H1 (cell line): ENCODE data around the gene RPL18A. TPM values are rescaled to one million over a fixed set of nuclear protein-coding genes. Genes with fewer than 3 reads are reported as not detected.

ENCODE experiments used
- CTCF ChIA-PET: fragments of 300-600 bp; sonication (Branson Sonifier 250); formaldehyde crosslinking; loops from one replicate; lab custom pipeline; 2021; ENCODE audit not compliant: partially characterized antibody; lab: Charles Lee
- POLR2A ChIA-PET: fragments of 300-600 bp; sonication (Branson Sonifier 250); formaldehyde crosslinking; loops from one replicate; lab custom pipeline; 2021; ENCODE audit warnings: inconsistent platforms; ENCODE audit not compliant: partially characterized antibody; lab: Charles Lee
- DNase-seq, 2 experiments: peaks; one replicate each; pipeline versions ENCODE4 v3.0.0 to v3.0.0-alpha.2; 2010 to 2022; ENCODE audit warnings: low spot score in 2 of 2, low read depth in 1 of 2, mixed read lengths in 1 of 2
- FAIRE-seq: peaks from 2 replicates; lab custom pipeline; 2011; peaks lifted over from hg19 to GRCh38; lab: Jason Lieb, UNC
- H2AFZ ChIP-seq: 2 replicates; pipeline ENCODE4 v1.8.1; 2012; ENCODE audit warnings: low read length, inconsistent platforms
- H2AK5ac ChIP-seq: 2 replicates; pipeline ENCODE4 v1.6.1; 2013; ENCODE audit warnings: low read depth, low read length
- H2BK120ac ChIP-seq: replicated peaks from 2 replicates; pipeline ENCODE3; 2013; ENCODE audit warnings: low read depth, low read length, inconsistent platforms
- H2BK12ac ChIP-seq: 2 replicates; pipeline ENCODE4 v1.6.1; 2013; ENCODE audit warnings: low read depth, low read length
- H2BK15ac ChIP-seq: 2 replicates; pipeline ENCODE4 v1.6.1; 2013; ENCODE audit warnings: low read length
- H2BK20ac ChIP-seq: 2 replicates; pipeline ENCODE4 v1.6.1; 2013; ENCODE audit warnings: low read length
- H2BK5ac ChIP-seq: 2 replicates; pipeline ENCODE4 v1.6.1; 2013; ENCODE audit warnings: low read depth, low read length
- H3K14ac ChIP-seq: 2 replicates; pipeline ENCODE4 v1.6.1; 2013; ENCODE audit warnings: inconsistent platforms; ENCODE audit not compliant: insufficient read length
- H3K18ac ChIP-seq: 2 replicates; pipeline ENCODE4 v1.6.1; 2013; ENCODE audit warnings: low read length; ENCODE audit errors: extremely low read depth
- H3K23ac ChIP-seq: 2 replicates; pipeline ENCODE4 v1.6.1; 2013; ENCODE audit warnings: inconsistent platforms; ENCODE audit not compliant: insufficient read length
- H3K23me2 ChIP-seq: 2 replicates; pipeline ENCODE4 v1.6.1; 2013; ENCODE audit warnings: low read depth, low read length
- H3K27ac ChIP-seq: 2 replicates; pipeline ENCODE4 v1.6.1; 2011; ENCODE audit warnings: low read depth, low read length, inconsistent platforms
- H3K27me3 ChIP-seq, 4 experiments: replicated peaks in 1 of 4; 1 replicate in 1 of 4; 2 replicates in 3 of 4; pipeline versions ENCODE4 v1.6.1 to v1.8.1; 2011 to 2013; ENCODE audit warnings: low read length in 3 of 4, mild to moderate bottlenecking in 3 of 4, inconsistent platforms in 2 of 4, mixed read lengths in 2 of 4, moderate library complexity in 1 of 4; ENCODE audit not compliant: control insufficient read depth in 3 of 4, insufficient read depth in 3 of 4; ENCODE audit errors: extremely low read depth in 1 of 4
- H3K36me3 ChIP-seq, 4 experiments: 2 replicates each; pipeline versions ENCODE4 v1.6.1 to v1.8.1; 2011 to 2013; ENCODE audit warnings: mild to moderate bottlenecking in 4 of 4, low read length in 3 of 4, moderate library complexity in 2 of 4, control low read depth in 1 of 4, inconsistent platforms in 1 of 4; ENCODE audit not compliant: insufficient read depth in 4 of 4, control insufficient read depth in 2 of 4
- H3K4ac ChIP-seq: replicated peaks from 2 replicates; pipeline ENCODE3; 2013; ENCODE audit warnings: low read length, low read depth, mixed read lengths, inconsistent platforms; ENCODE audit not compliant: insufficient read length
- H3K4me1 ChIP-seq, 4 experiments: replicated peaks in 1 of 4; 1 replicate in 1 of 4; 2 replicates in 3 of 4; pipeline versions ENCODE4 v1.6.1 to v1.8.1; 2011 to 2013; ENCODE audit warnings: low read length in 3 of 4, inconsistent platforms in 2 of 4, mixed read lengths in 1 of 4; ENCODE audit not compliant: insufficient read depth in 4 of 4, control insufficient read depth in 3 of 4
- H3K4me2 ChIP-seq, 2 experiments: 2 replicates each; pipeline versions ENCODE4 v1.6.1 to v1.8.1; 2011 to 2013; ENCODE audit warnings: low read depth in 2 of 2, low read length in 2 of 2, control low read depth in 1 of 2, inconsistent platforms in 1 of 2, mild to moderate bottlenecking in 1 of 2; ENCODE audit not compliant: insufficient read depth in 1 of 2
- H3K4me3 ChIP-seq, 4 experiments: fragments of 200-600, 300-600 bp in 1 of 4; sonication (generic), shearing (Covaris generic), sonication (Bioruptor Twin) in 1 of 4; 2 replicates each; pipeline versions ENCODE4 v1.5.1 to v1.8.1; 2011 to 2016; ENCODE audit warnings: low read length in 4 of 4, low read depth in 3 of 4, control low read depth in 2 of 4, inconsistent platforms in 2 of 4, mild to moderate bottlenecking in 2 of 4, mixed read lengths in 1 of 4, moderate library complexity in 1 of 4; ENCODE audit not compliant: insufficient read depth in 2 of 4; ENCODE audit errors: extremely low read depth in 1 of 4
- H3K56ac ChIP-seq: replicated peaks from 2 replicates; pipeline ENCODE3; 2013; ENCODE audit warnings: low read depth, mild to moderate bottlenecking, mixed read lengths, low read length, inconsistent platforms; ENCODE audit not compliant: insufficient read length
- H3K79me1 ChIP-seq: 2 replicates; pipeline ENCODE4 v1.6.1; 2013; ENCODE audit warnings: low read depth, low read length, control low read depth
- H3K79me2 ChIP-seq, 2 experiments: 2 replicates each; pipeline versions ENCODE4 v1.6.1 to v1.8.1; 2012 to 2013; ENCODE audit warnings: low read length in 2 of 2, mild to moderate bottlenecking in 2 of 2, inconsistent platforms in 1 of 2; ENCODE audit not compliant: insufficient read depth in 2 of 2, control insufficient read depth in 1 of 2
- H3K9ac ChIP-seq, 4 experiments: replicated peaks in 1 of 4; 1 replicate in 1 of 4; 2 replicates in 3 of 4; pipeline versions ENCODE4 v1.6.1 to v1.8.1; 2011 to 2013; ENCODE audit warnings: low read depth in 3 of 4, low read length in 3 of 4, control low read depth in 2 of 4, mild to moderate bottlenecking in 2 of 4, moderate library complexity in 2 of 4, inconsistent platforms in 1 of 4; ENCODE audit errors: extremely low read depth in 1 of 4
- H3K9me3 ChIP-seq, 2 experiments: 2 replicates each; pipeline versions ENCODE4 v1.6.1 to v1.8.1; 2012 to 2013; ENCODE audit warnings: mild to moderate bottlenecking in 2 of 2, moderate library complexity in 2 of 2, control low read depth in 1 of 2, inconsistent platforms in 1 of 2, low read depth in 1 of 2, low read length in 1 of 2, mixed read lengths in 1 of 2; ENCODE audit not compliant: insufficient read depth in 2 of 2
- H4K20me1 ChIP-seq, 2 experiments: replicated peaks in 1 of 2; 2 replicates each; pipeline versions ENCODE3 to v1.8.1; 2011 to 2013; ENCODE audit warnings: inconsistent platforms in 2 of 2, low read length in 2 of 2, mild to moderate bottlenecking in 1 of 2; ENCODE audit not compliant: insufficient read depth in 2 of 2, control insufficient read depth in 1 of 2
- H4K5ac ChIP-seq: 2 replicates; pipeline ENCODE4 v1.6.1; 2013; ENCODE audit warnings: low read length, low read depth, mixed read lengths, inconsistent platforms; ENCODE audit not compliant: insufficient read length
- H4K8ac ChIP-seq: 2 replicates; pipeline ENCODE4 v1.8.0; 2013; ENCODE audit warnings: mild to moderate bottlenecking, moderate library complexity, low read length, inconsistent platforms; ENCODE audit not compliant: insufficient read depth; ENCODE audit errors: extremely low read depth
- H4K91ac ChIP-seq: replicated peaks from 2 replicates; pipeline ENCODE3; 2013; ENCODE audit warnings: low read length, mixed read lengths, inconsistent platforms; ENCODE audit not compliant: insufficient read length
- HDAC2 ChIP-seq, 2 experiments: fragments of 300-600 bp in 1 of 2; sonication (generic) in 1 of 2; IDR thresholded peaks; 2 replicates each; pipeline ENCODE4 v1.6.1; 2011 to 2012; ENCODE audit warnings: low read depth in 2 of 2, low read length in 2 of 2, mild to moderate bottlenecking in 2 of 2, moderate library complexity in 2 of 2, borderline replicate concordance in 1 of 2, inconsistent platforms in 1 of 2
- POLR2A ChIP-seq, 2 experiments: IDR thresholded peaks; 1 replicate in 1 of 2; 2 replicates in 1 of 2; pipeline ENCODE4 v1.6.1; 2011; ENCODE audit warnings: low read depth in 2 of 2, low read length in 2 of 2, mild to moderate bottlenecking in 2 of 2; ENCODE audit errors: control extremely low read depth in 1 of 2
- TAF7 ChIP-seq: optimal IDR thresholded peaks from 2 replicates; pipeline ENCODE3; 2011; ENCODE audit warnings: low read depth, mild to moderate bottlenecking, inconsistent platforms, low read length, moderate library complexity, borderline replicate concordance
- WGBS, 2 experiments: shearing (Covaris generic) in 1 of 2; methylation state at CpG; one replicate each; pipeline versions ENCODE4 v1.1.6 to v1.1.7; 2013 to 2015; ENCODE audit warnings: low lambda C conversion rate in 2 of 2, mixed read lengths in 2 of 2, inconsistent platforms in 1 of 2, low coverage in 1 of 2, missing lambda C conversion rate in 1 of 2; ENCODE audit not compliant: insufficient replicate concordance in 2 of 2, insufficient coverage in 1 of 2, insufficient read length in 1 of 2; ENCODE audit errors: extremely low coverage in 1 of 2, missing lambda C conversion rate in 1 of 2; 5-methylcytosine and 5-hydroxymethylcytosine counted together
- polyA plus RNA-seq, 7 experiments: library from polyadenylated mRNA; depleted of rRNA in 3 of 7; stranded (reverse) in 5 of 7; unstranded in 2 of 7; fragments of >200 nt in 5 of 7; fragments of 200-250 nt in 2 of 7; gene quantifications; 1 replicate in 5 of 7; 2 replicates in 1 of 7; 4 replicates in 1 of 7; pipeline versions ENCODE4 v1.2.1 to v1.2.3, GENCODE V29; 2011 to 2013; ENCODE audit warnings: missing spikeins in 2 of 7, mixed read lengths in 2 of 7
- total RNA-seq: library from RNA; stranded (reverse); fragmentation: NEBNext Ultra II Directional; extraction: Animal tissue kit (Norgen Biotek cat#: 25700); gene quantifications from 2 replicates; pipeline ENCODE4 v1.2.1, GENCODE V29; 2021
- TF ChIP-seq, protein P1 (sequence below): IDR thresholded peaks from 2 replicates; pipeline ENCODE4 v1.6.1; 2012; ENCODE audit warnings: low read length, inconsistent platforms

Gene RPL18A
- total and polyA plus RNA-seq, 2 of the 8 experiments (the other 6 are each of a cell fraction or from before 2014, with no cell fraction given), result 2,749 to 3,938 TPM

DNA sequence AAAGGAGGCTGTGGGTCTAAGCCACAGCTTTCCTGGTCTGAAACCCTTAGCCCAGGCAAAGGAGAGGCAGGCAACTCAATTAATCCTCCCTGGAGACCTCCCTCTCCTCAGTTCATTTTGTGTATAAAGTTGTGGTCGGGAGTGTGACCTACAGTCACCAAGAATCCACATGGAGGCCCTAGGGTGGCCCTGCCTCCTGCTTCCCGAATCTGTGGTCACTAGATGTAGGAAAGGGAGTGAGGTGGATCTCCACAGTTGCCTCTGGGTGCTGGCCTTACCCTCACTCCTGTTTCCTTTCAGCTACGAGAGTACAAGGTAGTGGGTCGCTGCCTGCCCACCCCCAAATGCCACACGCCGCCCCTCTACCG lies 1.3 kb downstream of the RPL18A start:
- H3K4ac ChIP-seq, result no peak overlapping the region
- CTCF ChIA-PET, result interaction anchor here (0.6 to 1.6 kb wide), 3 partner anchors 9 to 144 kb away, joined by 3 to 9 read pairs (median 5); no protein-coding TSS in a partner anchor
- H3K18ac ChIP-seq, result peak overlapping the region; percentile 56; the same call in 1 of the 2 replicates
- H2BK120ac ChIP-seq, result peak overlapping the region; percentile 31
- H3K4me1 ChIP-seq, result peaks cover 0 to 13% (median 6%) of the 10 kb centered on the region in 4 experiments; a peak in 6 of 7 replicates
- H3K4me3 ChIP-seq, result peak overlapping the region; percentile 98 to 100 (median 99)
- POLR2A ChIA-PET, result interaction anchor here (0.9 to 20.2 kb wide), 24 partner anchors 9 to 257 kb away, joined by 3 to 392 read pairs (median 8); partner anchors contain the start of genes B3GNT3, CCDC124, JAK3 and SLC5A5
- peak overlapping the region; percentile 94 to 96 (median 95) for H3K9ac ChIP-seq
- no peak overlapping the region for H2BK12ac ChIP-seq
- H2AFZ ChIP-seq, result no peak overlapping the region
- peak overlapping the region; percentile 93 to 98 for H3K4me2 ChIP-seq
- peaks cover 15% of the 10 kb centered on the region for H3K23me2 ChIP-seq
- H3K9me3 ChIP-seq, result no peaks in the 10 kb centered on the region
- FAIRE-seq (no peak), DNase-seq (no peak)
- TF ChIP-seq POLR2A (IDR thresholded peaks at IDR 0.05; ENCODE audit: control extremely low read depth in 1 of 2, low read depth in 2 of 2, low read length in 2 of 2) (peak in 1 of 2 experiments; percentile 36; a peak in 2 of 3 replicates), TAF7 (peak; percentile 28), HDAC2 (IDR thresholded peaks at IDR 0.05; ENCODE audit: borderline replicate concordance in 1 of 2, low read depth in 2 of 2, low read length in 2 of 2) (no peak)
- TF ChIP-seq, protein P1, sequence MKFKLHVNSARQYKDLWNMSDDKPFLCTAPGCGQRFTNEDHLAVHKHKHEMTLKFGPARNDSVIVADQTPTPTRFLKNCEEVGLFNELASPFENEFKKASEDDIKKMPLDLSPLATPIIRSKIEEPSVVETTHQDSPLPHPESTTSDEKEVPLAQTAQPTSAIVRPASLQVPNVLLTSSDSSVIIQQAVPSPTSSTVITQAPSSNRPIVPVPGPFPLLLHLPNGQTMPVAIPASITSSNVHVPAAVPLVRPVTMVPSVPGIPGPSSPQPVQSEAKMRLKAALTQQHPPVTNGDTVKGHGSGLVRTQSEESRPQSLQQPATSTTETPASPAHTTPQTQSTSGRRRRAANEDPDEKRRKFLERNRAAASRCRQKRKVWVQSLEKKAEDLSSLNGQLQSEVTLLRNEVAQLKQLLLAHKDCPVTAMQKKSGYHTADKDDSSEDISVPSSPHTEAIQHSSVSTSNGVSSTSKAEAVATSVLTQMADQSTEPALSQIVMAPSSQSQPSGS, result no peak
- no peaks in the 10 kb centered on the region for H3K27me3 ChIP-seq
- peaks cover 18 to 26% of the 10 kb centered on the region in 2 experiments for H4K20me1 ChIP-seq
- H4K8ac ChIP-seq, result no peak overlapping the region; the same call in 1 of the 2 replicates
- H3K79me2 ChIP-seq, result peaks cover 15 to 28% of the 10 kb centered on the region in 2 experiments
- peak overlapping the region; percentile 92 for H2BK5ac ChIP-seq
- H3K27ac ChIP-seq, result peak overlapping the region; percentile 94; the same call in 1 of the 2 replicates
- 73% methylated on average over 7 of the region's 7 CpGs; no CpG with 5 or more reads in 1 of the 2 experiments for WGBS, 2 experiments
- H2BK20ac ChIP-seq, result no peak overlapping the region
- H3K36me3 ChIP-seq, result peaks cover 32 to 51% (median 40%) of the 10 kb centered on the region in 4 experiments
- H3K79me1 ChIP-seq, result peaks cover 6% of the 10 kb centered on the region; the same call in 1 of the 2 replicates
- H3K14ac ChIP-seq, result peak overlapping the region; percentile 74
- no peak overlapping the region for H4K5ac ChIP-seq
- H3K56ac ChIP-seq, result peak overlapping the region; percentile 49
- H2AK5ac ChIP-seq, result 0 out of 2 replicates have a peak overlapping the region, but pooled peaks have one; percentile 90
- peak overlapping the region; percentile 63 for H4K91ac ChIP-seq
- no peak overlapping the region for H2BK15ac ChIP-seq
- no peak overlapping the region for H3K23ac ChIP-seq
